HCT116 (cell line): ENCODE results near the gene RPH3AL. TPM values are rescaled to one million over a fixed set of nuclear protein-coding genes. Genes with fewer than 3 reads are reported as not detected.

Experiments
- ATAC-seq: fragments of 200-7000 bp; cut with Tn5 transposase; 2 replicates; pipeline ENCODE4 v1.9.1; 2020; ENCODE audit warnings: mild to moderate bottlenecking, moderate library complexity
- BruUV-seq: library from RNA; stranded (reverse); fragments of 400-500 nt; replicated peaks from 2 replicates; lab custom pipeline; 2021; lab: Mats Ljungman, UMichigan
- CTCF ChIA-PET: fragments of 300-600 bp; sonication (Branson Sonifier 250); formaldehyde crosslinking; loops from one replicate; lab custom pipeline; 2021; ENCODE audit warnings: antibody characterized with exemption; lab: Charles Lee
- POLR2A ChIA-PET: fragments of 300-600, 350-600 bp; sonication (Branson Sonifier 250); formaldehyde crosslinking; loops from one replicate; lab custom pipeline; 2021; ENCODE audit warnings: antibody characterized with exemption; lab: Charles Lee
- RAD21 ChIA-PET, 2 experiments: fragments of 300-600 bp; sonication (Branson Sonifier 250); formaldehyde crosslinking; loops; one replicate each; lab custom pipeline; 2023; ENCODE audit warnings: low total read pairs in 2 of 2; ENCODE audit not compliant: uncharacterized antibody in 2 of 2, unreplicated experiment in 2 of 2, low non-redundant PET in 1 of 2; lab: Charles Lee
- DNase-seq: peaks from one replicate; pipeline ENCODE4 v3.0.0-alpha.2; 2010; ENCODE audit warnings: low read depth, low spot score
- H2AFZ ChIP-seq: fragments of 200-600 bp; shearing (Covaris generic), sonication (generic); 2 replicates; pipeline ENCODE4 v1.6.1; 2017; ENCODE audit warnings: low read depth, mixed run types, mixed read lengths, antibody characterized with exemption, low read length; ENCODE audit not compliant: poor library complexity, severe bottlenecking
- H3K27ac ChIP-seq: 2 replicates; pipeline ENCODE4 v1.5.1; 2012; ENCODE audit warnings: low read depth, low read length
- H3K27me3 ChIP-seq: fragments of 200-600 bp; sonication (generic); 2 replicates; pipeline ENCODE4 v1.6.1; 2016; ENCODE audit warnings: mixed run types, low read length, mixed read lengths; ENCODE audit not compliant: insufficient read depth
- H3K36me3 ChIP-seq, 2 experiments: fragments of 200-500 bp in 1 of 2; fragments of 200-600 bp in 1 of 2; sonication (Bioruptor generic) in 1 of 2; sonication (generic) in 1 of 2; 2 replicates each; pipeline versions ENCODE4 v1.5.1 to v1.6.1; 2014 to 2016; ENCODE audit warnings: low read length in 2 of 2, inconsistent platforms in 1 of 2, mixed read lengths in 1 of 2, mixed run types in 1 of 2; ENCODE audit not compliant: insufficient read depth in 2 of 2, control insufficient read depth in 1 of 2
- H3K4me1 ChIP-seq, 2 experiments: fragments of 200-600 bp in 1 of 2; sonication (generic) in 1 of 2; 2 replicates each; pipeline versions ENCODE4 v1.5.1 to v1.6.1; 2012 to 2017; ENCODE audit warnings: low read length in 2 of 2, inconsistent platforms in 1 of 2, mild to moderate bottlenecking in 1 of 2, mixed read lengths in 1 of 2, mixed run types in 1 of 2, moderate library complexity in 1 of 2; ENCODE audit not compliant: insufficient read depth in 2 of 2, control insufficient read depth in 1 of 2
- H3K4me2 ChIP-seq: fragments of 200-600 bp; sonication (generic); 2 replicates; pipeline ENCODE4 v1.6.1; 2017; ENCODE audit warnings: mixed run types, low read length, mixed read lengths
- H3K4me3 ChIP-seq, 2 experiments: fragments of 200-600 bp in 1 of 2; sonication (generic) in 1 of 2; replicated peaks in 1 of 2; 2 replicates each; pipeline ENCODE4 v1.5.1; 2011 to 2016; ENCODE audit warnings: low read length in 2 of 2, control low read depth in 1 of 2, low read depth in 1 of 2, mild to moderate bottlenecking in 1 of 2, mixed read lengths in 1 of 2, mixed run types in 1 of 2
- H3K79me2 ChIP-seq: fragments of 200-600 bp; sonication (generic); 2 replicates; pipeline ENCODE4 v1.6.1; 2017; ENCODE audit warnings: mild to moderate bottlenecking, mixed run types, low read length, moderate library complexity, mixed read lengths; ENCODE audit not compliant: insufficient read depth
- H3K9ac ChIP-seq: fragments of 200-600 bp; sonication (generic); 2 replicates; pipeline ENCODE4 v1.6.1; 2016; ENCODE audit warnings: low read length, mixed read lengths
- H3K9me2 ChIP-seq: fragments of 200-600 bp; sonication (generic), shearing (Covaris generic); 2 replicates; pipeline ENCODE4 v1.6.1; 2017; ENCODE audit warnings: mixed run types, mild to moderate bottlenecking, moderate library complexity; ENCODE audit not compliant: insufficient read depth
- H3K9me3 ChIP-seq, 2 experiments: fragments of 200-500 bp in 1 of 2; fragments of 200-600 bp in 1 of 2; sonication (Bioruptor generic) in 1 of 2; sonication (generic) in 1 of 2; 2 replicates each; pipeline ENCODE4 v1.6.1; 2014 to 2017; ENCODE audit warnings: low read length in 2 of 2, mixed read lengths in 2 of 2, inconsistent platforms in 1 of 2, low read depth in 1 of 2, mild to moderate bottlenecking in 1 of 2, mixed run types in 1 of 2, moderate library complexity in 1 of 2; ENCODE audit not compliant: control insufficient read depth in 1 of 2, insufficient read depth in 1 of 2
- H4K20me1 ChIP-seq: fragments of 200-600 bp; sonication (generic), shearing (Covaris generic); 2 replicates; pipeline ENCODE4 v1.6.1; 2017; ENCODE audit warnings: mixed run types, mild to moderate bottlenecking, moderate library complexity; ENCODE audit not compliant: insufficient read depth
- CBX3 ChIP-seq: IDR thresholded peaks from 2 replicates; pipeline ENCODE4 v1.6.1; 2012; ENCODE audit warnings: low read depth
- ELF1 ChIP-seq: IDR thresholded peaks from 2 replicates; pipeline ENCODE4 v1.6.1; 2012; ENCODE audit warnings: low read depth, borderline replicate concordance
- FOSL1 ChIP-seq: IDR thresholded peaks from 2 replicates; pipeline ENCODE4 v1.6.1; 2012; ENCODE audit warnings: low read depth
- MAX ChIP-seq: IDR thresholded peaks from 2 replicates; pipeline ENCODE4 v1.6.1; 2012
- POLR2AphosphoS5 ChIP-seq: IDR thresholded peaks from 2 replicates; pipeline ENCODE4 v1.6.1; 2011; ENCODE audit warnings: mild to moderate bottlenecking, low read depth, low read length, moderate library complexity
- REST ChIP-seq: IDR thresholded peaks from 2 replicates; pipeline ENCODE4 v1.6.1; 2012; ENCODE audit warnings: low read depth
- SP1 ChIP-seq: IDR thresholded peaks from 2 replicates; pipeline ENCODE4 v1.6.1; 2012; ENCODE audit warnings: low read depth
- intact Hi-C: fragments of 100-400 bp; cut with micrococcal nuclease; formaldehyde crosslinking; loops from 2 replicates; pipeline ENCODE4 v1.10.0; 2022
- total RNA-seq: library from RNA; stranded (reverse); gene quantifications from one replicate; pipeline ENCODE4 v1.2.1, GENCODE V29; 2021; ENCODE audit not compliant: unreplicated experiment

Gene RPH3AL
- total RNA-seq, 1 experiment from 2014 or later = 17.0 TPM

DNA sequence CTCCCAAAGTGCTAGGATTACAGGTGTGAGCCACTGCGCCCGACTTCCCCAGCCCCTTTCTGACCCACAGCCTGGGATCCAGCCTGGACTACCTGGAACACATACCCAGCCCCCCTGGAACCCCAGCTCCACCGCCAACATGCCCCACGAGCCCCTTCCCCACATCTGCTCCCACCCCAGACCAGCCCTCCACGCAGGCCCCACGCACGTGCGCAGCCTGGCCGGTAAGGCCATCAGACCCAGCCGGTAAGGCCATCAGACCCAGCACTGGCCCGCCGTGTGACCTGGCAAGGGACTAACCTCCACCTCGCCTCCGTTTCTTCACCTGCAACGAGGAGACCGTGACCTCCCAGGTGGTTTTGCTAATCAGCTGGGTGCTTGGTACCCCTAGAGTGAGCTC, 46.5 kb downstream of the RPH3AL start:
- ChIA-PET POLR2A (no interaction called here), RAD21 (no interaction called here), CTCF (no interaction called here)
- no TSS peak for BruUV-seq
- Histone ChIP-seq H2AFZ (no peak overlapping the region), H3K9ac (no peak overlapping the region), H3K9me3 (no peaks in the 10 kb centered on the region), H3K4me1 (no peaks in the 10 kb centered on the region), H3K27me3 (no peaks in the 10 kb centered on the region), H3K79me2 (no peaks in the 10 kb centered on the region), H3K4me2 (no peak overlapping the region), H3K9me2 (no peaks in the 10 kb centered on the region), H4K20me1 (no peaks in the 10 kb centered on the region), H3K4me3 (no peak overlapping the region), H3K27ac (no peak overlapping the region), H3K36me3 (no peaks in the 10 kb centered on the region)
- intact Hi-C loops = no loop called here
- TF ChIP-seq MAX = no peak
- TF ChIP-seq ELF1 = no peak
- TF ChIP-seq SP1 = no peak
- no peak for TF ChIP-seq REST
- TF ChIP-seq POLR2AphosphoS5 = no peak
- no peak for TF ChIP-seq FOSL1
- TF ChIP-seq CBX3 = no peak
- no peak for DNase-seq
- no peak for ATAC-seq
